Kidney epithelial cell (primary cell): ENCODE data around the gene C7. TPM values are rescaled to one million over a fixed set of nuclear protein-coding genes. Genes with fewer than 3 reads are reported as not detected.
"Not testable (repeated sequence)": the region's sequence is repeated elsewhere in the genome, so short reads cannot be mapped to it uniquely, and the experiment has no call there.

ENCODE experiments used
- DNase-seq: peaks from one replicate; pipeline ENCODE4 v3.0.0-alpha.2; 2010; ENCODE audit warnings: low read depth
- H3K27me3 ChIP-seq: 2 replicates; pipeline ENCODE4 v1.6.0; 2011; ENCODE audit warnings: low read length; ENCODE audit not compliant: control insufficient read depth, insufficient read depth
- H3K36me3 ChIP-seq: 2 replicates; pipeline ENCODE4 v1.5.1; 2011; ENCODE audit warnings: low read length; ENCODE audit not compliant: control insufficient read depth, insufficient read depth
- H3K4me3 ChIP-seq: 2 replicates; pipeline ENCODE4 v1.5.1; 2011; ENCODE audit warnings: low read depth, mild to moderate bottlenecking, control low read depth, low read length
- CTCF ChIP-seq: IDR thresholded peaks from 2 replicates; pipeline ENCODE4 v1.5.1; 2011; ENCODE audit warnings: mild to moderate bottlenecking, moderate library complexity, low read length, control low read depth, inconsistent platforms; ENCODE audit not compliant: insufficient read depth, poor library complexity, severe bottlenecking
- total RNA-seq: library from RNA; depleted of rRNA; stranded (reverse); fragments of >200 nt; gene quantifications from 2 replicates; pipeline ENCODE4 v1.2.3, GENCODE V29; 2015

The C7 gene
- total RNA-seq, 1 donor from 2014 or later, result 0.13 TPM

- no peaks in the 10 kb centered on the region for H3K36me3 ChIP-seq
- DNase-seq, result no peak
- no peaks in the 10 kb centered on the region for H3K27me3 ChIP-seq
- H3K4me3 ChIP-seq, result no peak overlapping the region
- no peak for TF ChIP-seq CTCF
Observed at GRCh38 chr5:41003670-41004376, 94.5 kb downstream of the C7 start.

GRCh38 chr5:41004931-41005330 lies 95.6 kb downstream of the C7 start:
- Histone ChIP-seq H3K4me3 (no peak overlapping the region), H3K27me3 (no peaks in the 10 kb centered on the region), H3K36me3 (no peaks in the 10 kb centered on the region)
- no peak for DNase-seq
- no peak for TF ChIP-seq CTCF

- no peak for DNase-seq
- H3K36me3 ChIP-seq, result no peaks in the 10 kb centered on the region
Observed at GRCh38 chr5:41009232-41009631, 99.9 kb downstream of the C7 start.

GRCh38 chr5:41010572-41010971 lies 101.3 kb downstream of the C7 start:
- no peak for DNase-seq
- Histone ChIP-seq H3K4me3 (no peak overlapping the region), H3K27me3 (no peaks in the 10 kb centered on the region), H3K36me3 (no peaks in the 10 kb centered on the region)
- no peak for TF ChIP-seq CTCF

More at GRCh38 chr5:41009232-41009631, 99.9 kb downstream of the C7 start:
- no peak for TF ChIP-seq CTCF
- Histone ChIP-seq H3K27me3 (no peaks in the 10 kb centered on the region), H3K4me3 (no peak overlapping the region)

GRCh38 chr5:41012318-41012717 lies 103.0 kb downstream of the C7 start:
- no peak for DNase-seq
- no peaks in the 10 kb centered on the region for H3K27me3 ChIP-seq
- no peak for TF ChIP-seq CTCF
- no peak overlapping the region for H3K4me3 ChIP-seq
- no peaks in the 10 kb centered on the region for H3K36me3 ChIP-seq

GRCh38 chr5:41022600-41022999 lies 113.3 kb downstream of the C7 start:
- H3K27me3 ChIP-seq, H3K4me3 ChIP-seq, H3K36me3 ChIP-seq, DNase-seq: not testable (repeated sequence)

Other genes starting within 250 kb of the C7 start
- 13.5 and 13.8 TPM in 2 replicates for gene PTGER4, start 229.6 kb upstream of the C7 start, total RNA-seq
- 10.7 and 13.8 TPM in 2 replicates for gene TTC33, start 153.5 kb upstream of the C7 start, total RNA-seq
- 46.6 and 55.2 TPM in 2 replicates for gene PRKAA1, start 111.1 kb upstream of the C7 start, total RNA-seq
- 171 and 219 TPM in 2 replicates for gene RPL37, start 74.3 kb upstream of the C7 start, total RNA-seq
- gene CARD6, start 68.1 kb upstream of the C7 start, total RNA-seq, result 1.9 and 3.3 TPM in 2 replicates
- gene MROH2B, start 161.8 kb downstream of the C7 start, total RNA-seq, result not detected in 2 replicates